ENCODE results near the gene DNAI2.
"Not testable (repeated sequence)": the region's sequence is repeated elsewhere in the genome, so short reads cannot be mapped to it uniquely, and the experiment has no call there.

The DNAI2 gene

GRCh38 chr17:74245145-74245831 lies 28.7 kb upstream of the DNAI2 start:
- no peak for FAIRE-seq

- no peak for FAIRE-seq
Measured at GRCh38 chr17:74245871-74246270, 28.2 kb upstream of the DNAI2 start.

- no peak for FAIRE-seq
Measured at GRCh38 chr17:74249590-74250270, 24.3 kb upstream of the DNAI2 start.

- FAIRE-seq: no peak
Measured at GRCh38 chr17:74250324-74250995, 23.6 kb upstream of the DNAI2 start.

GRCh38 chr17:74251051-74251450 lies 23.0 kb upstream of the DNAI2 start:
- FAIRE-seq: no peak

GRCh38 chr17:74251569-74251968 lies 22.5 kb upstream of the DNAI2 start:
- FAIRE-seq: no peak

- no peak for FAIRE-seq
Measured at GRCh38 chr17:74252211-74252610, 21.8 kb upstream of the DNAI2 start.

GRCh38 chr17:74253036-74253435 lies 21.0 kb upstream of the DNAI2 start:
- FAIRE-seq: no peak

- no peak for FAIRE-seq
Measured at GRCh38 chr17:74257311-74257710, 16.7 kb upstream of the DNAI2 start.

GRCh38 chr17:74259667-74260524 lies 14.1 kb upstream of the DNAI2 start:
- FAIRE-seq: no peak

GRCh38 chr17:74260525-74260850 lies 13.5 kb upstream of the DNAI2 start:
- FAIRE-seq: no peak

- FAIRE-seq: no peak
Measured at GRCh38 chr17:74262601-74263000, 11.4 kb upstream of the DNAI2 start.

- not testable (repeated sequence) for FAIRE-seq
Measured at GRCh38 chr17:74267054-74267453, 7.0 kb upstream of the DNAI2 start.

- no peak for FAIRE-seq
Measured at GRCh38 chr17:74267579-74267978, 6.5 kb upstream of the DNAI2 start.

GRCh38 chr17:74267987-74268499 lies 6.0 kb upstream of the DNAI2 start:
- no peak for FAIRE-seq

GRCh38 chr17:74268558-74268957 lies 5.5 kb upstream of the DNAI2 start:
- FAIRE-seq: no peak

- FAIRE-seq: no peak
Measured at GRCh38 chr17:74270333-74270732, 3.7 kb upstream of the DNAI2 start.

GRCh38 chr17:74271281-74271680 lies 2.8 kb upstream of the DNAI2 start:
- no peak for FAIRE-seq

- FAIRE-seq: no peak
Measured at GRCh38 chr17:74271901-74272561, 2.0 kb upstream of the DNAI2 start.

GRCh38 chr17:74272731-74273201 lies 1.3 kb upstream of the DNAI2 start:
- no peak for FAIRE-seq

- no peak for FAIRE-seq
Measured at GRCh38 chr17:74274709-74275340, 791 bp downstream of the DNAI2 start.

GRCh38 chr17:74276051-74276476 lies 2.0 kb downstream of the DNAI2 start:
- FAIRE-seq: no peak
